HCT116 (cell line): ENCODE data around the gene KLK12. TPM values are rescaled to one million over a fixed set of nuclear protein-coding genes. Genes with fewer than 3 reads are reported as not detected.

Experiments used
- ATAC-seq: fragments of 200-7000 bp; cut with Tn5 transposase; 2 replicates; pipeline ENCODE4 v1.9.1; 2020; ENCODE audit warnings: mild to moderate bottlenecking, moderate library complexity
- BruUV-seq: library from RNA; stranded (reverse); fragments of 400-500 nt; replicated peaks from 2 replicates; lab custom pipeline; 2021; lab: Mats Ljungman, UMichigan
- CTCF ChIA-PET: fragments of 300-600 bp; sonication (Branson Sonifier 250); formaldehyde crosslinking; loops from one replicate; lab custom pipeline; 2021; ENCODE audit warnings: antibody characterized with exemption; lab: Charles Lee
- POLR2A ChIA-PET: fragments of 300-600, 350-600 bp; sonication (Branson Sonifier 250); formaldehyde crosslinking; loops from one replicate; lab custom pipeline; 2021; ENCODE audit warnings: antibody characterized with exemption; lab: Charles Lee
- RAD21 ChIA-PET, 2 experiments: fragments of 300-600 bp; sonication (Branson Sonifier 250); formaldehyde crosslinking; loops; one replicate each; lab custom pipeline; 2023; ENCODE audit warnings: low total read pairs in 2 of 2; ENCODE audit not compliant: uncharacterized antibody in 2 of 2, unreplicated experiment in 2 of 2, low non-redundant PET in 1 of 2; lab: Charles Lee
- DNase-seq: peaks from one replicate; pipeline ENCODE4 v3.0.0-alpha.2; 2010; ENCODE audit warnings: low read depth, low spot score
- H2AFZ ChIP-seq: fragments of 200-600 bp; shearing (Covaris generic), sonication (generic); 2 replicates; pipeline ENCODE4 v1.6.1; 2017; ENCODE audit warnings: low read depth, mixed run types, mixed read lengths, antibody characterized with exemption, low read length; ENCODE audit not compliant: poor library complexity, severe bottlenecking
- H3K27ac ChIP-seq: 2 replicates; pipeline ENCODE4 v1.5.1; 2012; ENCODE audit warnings: low read depth, low read length
- H3K27me3 ChIP-seq: fragments of 200-600 bp; sonication (generic); 2 replicates; pipeline ENCODE4 v1.6.1; 2016; ENCODE audit warnings: mixed run types, low read length, mixed read lengths; ENCODE audit not compliant: insufficient read depth
- H3K36me3 ChIP-seq, 2 experiments: fragments of 200-500 bp in 1 of 2; fragments of 200-600 bp in 1 of 2; sonication (Bioruptor generic) in 1 of 2; sonication (generic) in 1 of 2; 2 replicates each; pipeline versions ENCODE4 v1.5.1 to v1.6.1; 2014 to 2016; ENCODE audit warnings: low read length in 2 of 2, inconsistent platforms in 1 of 2, mixed read lengths in 1 of 2, mixed run types in 1 of 2; ENCODE audit not compliant: insufficient read depth in 2 of 2, control insufficient read depth in 1 of 2
- H3K4me1 ChIP-seq, 2 experiments: fragments of 200-600 bp in 1 of 2; sonication (generic) in 1 of 2; 2 replicates each; pipeline versions ENCODE4 v1.5.1 to v1.6.1; 2012 to 2017; ENCODE audit warnings: low read length in 2 of 2, inconsistent platforms in 1 of 2, mild to moderate bottlenecking in 1 of 2, mixed read lengths in 1 of 2, mixed run types in 1 of 2, moderate library complexity in 1 of 2; ENCODE audit not compliant: insufficient read depth in 2 of 2, control insufficient read depth in 1 of 2
- H3K4me2 ChIP-seq: fragments of 200-600 bp; sonication (generic); 2 replicates; pipeline ENCODE4 v1.6.1; 2017; ENCODE audit warnings: mixed run types, low read length, mixed read lengths
- H3K4me3 ChIP-seq, 2 experiments: fragments of 200-600 bp in 1 of 2; sonication (generic) in 1 of 2; replicated peaks in 1 of 2; 2 replicates each; pipeline ENCODE4 v1.5.1; 2011 to 2016; ENCODE audit warnings: low read length in 2 of 2, control low read depth in 1 of 2, low read depth in 1 of 2, mild to moderate bottlenecking in 1 of 2, mixed read lengths in 1 of 2, mixed run types in 1 of 2
- H3K79me2 ChIP-seq: fragments of 200-600 bp; sonication (generic); 2 replicates; pipeline ENCODE4 v1.6.1; 2017; ENCODE audit warnings: mild to moderate bottlenecking, mixed run types, low read length, moderate library complexity, mixed read lengths; ENCODE audit not compliant: insufficient read depth
- H3K9ac ChIP-seq: fragments of 200-600 bp; sonication (generic); 2 replicates; pipeline ENCODE4 v1.6.1; 2016; ENCODE audit warnings: low read length, mixed read lengths
- H3K9me2 ChIP-seq: fragments of 200-600 bp; sonication (generic), shearing (Covaris generic); 2 replicates; pipeline ENCODE4 v1.6.1; 2017; ENCODE audit warnings: mixed run types, mild to moderate bottlenecking, moderate library complexity; ENCODE audit not compliant: insufficient read depth
- H3K9me3 ChIP-seq, 2 experiments: fragments of 200-500 bp in 1 of 2; fragments of 200-600 bp in 1 of 2; sonication (Bioruptor generic) in 1 of 2; sonication (generic) in 1 of 2; 2 replicates each; pipeline ENCODE4 v1.6.1; 2014 to 2017; ENCODE audit warnings: low read length in 2 of 2, mixed read lengths in 2 of 2, inconsistent platforms in 1 of 2, low read depth in 1 of 2, mild to moderate bottlenecking in 1 of 2, mixed run types in 1 of 2, moderate library complexity in 1 of 2; ENCODE audit not compliant: control insufficient read depth in 1 of 2, insufficient read depth in 1 of 2
- H4K20me1 ChIP-seq: fragments of 200-600 bp; sonication (generic), shearing (Covaris generic); 2 replicates; pipeline ENCODE4 v1.6.1; 2017; ENCODE audit warnings: mixed run types, mild to moderate bottlenecking, moderate library complexity; ENCODE audit not compliant: insufficient read depth
- ATF3 ChIP-seq: IDR thresholded peaks from 2 replicates; pipeline ENCODE4 v1.6.1; 2012
- CBX3 ChIP-seq: IDR thresholded peaks from 2 replicates; pipeline ENCODE4 v1.6.1; 2012; ENCODE audit warnings: low read depth
- CEBPB ChIP-seq: IDR thresholded peaks from 2 replicates; pipeline ENCODE4 v1.6.1; 2012; ENCODE audit warnings: low read depth
- EZH2 ChIP-seq: fragments of 200-600 bp; sonication (generic); IDR thresholded peaks from 2 replicates; pipeline ENCODE4 v1.6.1; 2017; ENCODE audit warnings: antibody characterized with exemption, mixed run types
- ZBTB33 ChIP-seq: IDR thresholded peaks from 2 replicates; pipeline ENCODE4 v1.6.1; 2011; ENCODE audit warnings: mild to moderate bottlenecking, low read length, moderate library complexity; ENCODE audit not compliant: insufficient replicate concordance; ENCODE audit errors: extremely low read depth
- ZNF274 ChIP-seq: fragments of 200-500 bp; sonication (Bioruptor generic); IDR thresholded peaks from 2 replicates; pipeline ENCODE4 v1.6.1; 2014; ENCODE audit warnings: mild to moderate bottlenecking, low read depth, low read length, inconsistent platforms
- intact Hi-C: fragments of 100-400 bp; cut with micrococcal nuclease; formaldehyde crosslinking; loops from 2 replicates; pipeline ENCODE4 v1.10.0; 2022
- total RNA-seq: library from RNA; stranded (reverse); gene quantifications from one replicate; pipeline ENCODE4 v1.2.1, GENCODE V29; 2021; ENCODE audit not compliant: unreplicated experiment

The KLK12 gene
- total RNA-seq, 1 experiment from 2014 or later: not detected

- intact Hi-C loops: no loop called here
- no peak overlapping the region for H2AFZ ChIP-seq
- ATAC-seq: no peak
- CTCF ChIA-PET: no interaction called here
- POLR2A ChIA-PET: no interaction called here
- no peak overlapping the region for H3K4me3 ChIP-seq
- no peaks in the 10 kb centered on the region for H3K79me2 ChIP-seq
- no peaks in the 10 kb centered on the region for H3K9me3 ChIP-seq
- RAD21 ChIA-PET: no interaction called here
- no peak for DNase-seq
- no peak overlapping the region for H3K9ac ChIP-seq
- H4K20me1 ChIP-seq: no peaks in the 10 kb centered on the region
- no peaks in the 10 kb centered on the region for H3K27me3 ChIP-seq
- H3K27ac ChIP-seq: no peak overlapping the region
- H3K36me3 ChIP-seq: no peaks in the 10 kb centered on the region
- H3K9me2 ChIP-seq: no peaks in the 10 kb centered on the region
- TF ChIP-seq ZNF274: no peak
- TF ChIP-seq CBX3: no peak
- no peak for TF ChIP-seq EZH2
- TF ChIP-seq ZBTB33: no peak
- no peak for TF ChIP-seq CEBPB
- no peak for TF ChIP-seq ATF3
- peaks cover 2 to 27% of the 10 kb centered on the region in 2 experiments; a peak in 1 of 4 replicates for H3K4me1 ChIP-seq
- no TSS peak for BruUV-seq
- H3K4me2 ChIP-seq: peak overlapping the region; percentile 11; the same call in 1 of the 2 replicates
These were observed 24.6 kb downstream of the KLK12 start for GRCh38 chr19:51010066-51010795.
